ENCODE results near the gene FGF2.

FGF2 gene

DNA sequence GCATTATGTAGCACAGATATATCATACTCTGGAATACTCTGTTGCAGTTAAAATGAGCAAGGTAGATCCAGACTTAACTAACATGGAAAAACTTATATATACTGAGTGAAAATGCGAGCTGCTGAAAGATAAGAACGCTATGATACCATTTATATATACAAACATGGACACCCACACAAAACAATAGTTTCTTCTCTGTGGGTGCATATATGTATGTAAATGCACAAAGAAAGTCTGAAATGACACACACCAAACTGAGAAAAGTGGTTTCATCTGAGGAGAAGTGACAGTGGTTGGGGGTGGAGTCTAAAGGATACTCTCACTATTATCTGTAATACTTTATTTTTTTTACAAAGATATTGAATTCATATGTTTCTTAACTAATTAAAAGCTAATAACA, 12.2 kb upstream of the FGF2 start:
- H3K79me2 ChIP-seq: no peaks in the 10 kb centered on the region

DNA sequence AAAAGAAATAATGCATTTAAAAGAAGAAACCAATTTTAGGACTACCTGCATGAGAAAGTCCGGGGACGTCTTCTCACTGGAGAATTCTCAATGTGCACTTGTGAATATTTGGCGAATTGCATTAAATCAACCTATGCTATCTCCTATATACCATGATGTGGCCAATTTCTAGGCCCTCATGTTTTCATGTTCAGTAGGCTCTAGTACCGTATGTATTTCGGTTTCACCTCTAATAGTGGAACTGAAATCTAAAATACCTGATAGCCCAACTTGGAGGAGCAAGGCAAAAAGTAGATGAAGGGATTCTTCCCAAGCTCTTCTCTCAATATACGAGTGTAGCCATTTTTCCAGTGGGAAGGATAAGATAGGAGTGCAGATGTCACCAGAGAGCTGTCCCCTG, 11.4 kb upstream of the FGF2 start:
- Histone ChIP-seq H3K9ac (no peak overlapping the region), H3K9me3 (ENCODE audit: control insufficient read depth, low read length) (no peaks in the 10 kb centered on the region), H3K79me2 (no peaks in the 10 kb centered on the region), H3K27me3 (ENCODE audit: control insufficient read depth, insufficient read depth, low read length) (no peaks in the 10 kb centered on the region), H2AFZ (no peak overlapping the region), H3K4me1 (no peaks in the 10 kb centered on the region), H3K36me3 (ENCODE audit: control insufficient read depth, insufficient read depth, low read length) (no peaks in the 10 kb centered on the region), H3K4me2 (ENCODE audit: low read length) (no peak overlapping the region), H3K4me3 (ENCODE audit: low read depth, low read length) (no peak overlapping the region), H3K27ac (no peak overlapping the region)
- TF ChIP-seq, protein P1, sequence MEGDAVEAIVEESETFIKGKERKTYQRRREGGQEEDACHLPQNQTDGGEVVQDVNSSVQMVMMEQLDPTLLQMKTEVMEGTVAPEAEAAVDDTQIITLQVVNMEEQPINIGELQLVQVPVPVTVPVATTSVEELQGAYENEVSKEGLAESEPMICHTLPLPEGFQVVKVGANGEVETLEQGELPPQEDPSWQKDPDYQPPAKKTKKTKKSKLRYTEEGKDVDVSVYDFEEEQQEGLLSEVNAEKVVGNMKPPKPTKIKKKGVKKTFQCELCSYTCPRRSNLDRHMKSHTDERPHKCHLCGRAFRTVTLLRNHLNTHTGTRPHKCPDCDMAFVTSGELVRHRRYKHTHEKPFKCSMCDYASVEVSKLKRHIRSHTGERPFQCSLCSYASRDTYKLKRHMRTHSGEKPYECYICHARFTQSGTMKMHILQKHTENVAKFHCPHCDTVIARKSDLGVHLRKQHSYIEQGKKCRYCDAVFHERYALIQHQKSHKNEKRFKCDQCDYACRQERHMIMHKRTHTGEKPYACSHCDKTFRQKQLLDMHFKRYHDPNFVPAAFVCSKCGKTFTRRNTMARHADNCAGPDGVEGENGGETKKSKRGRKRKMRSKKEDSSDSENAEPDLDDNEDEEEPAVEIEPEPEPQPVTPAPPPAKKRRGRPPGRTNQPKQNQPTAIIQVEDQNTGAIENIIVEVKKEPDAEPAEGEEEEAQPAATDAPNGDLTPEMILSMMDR (IDR thresholded peaks at IDR 0.05): no peak

More for the DNA sequence above, 12.2 kb upstream of the FGF2 start:
- no peak overlapping the region for H3K4me2 ChIP-seq (ENCODE audit: low read length)
- no peak overlapping the region for H2AFZ ChIP-seq
- H3K27ac ChIP-seq: no peak overlapping the region
- TF ChIP-seq, protein P1 (IDR thresholded peaks at IDR 0.05): no peak
- no peaks in the 10 kb centered on the region for H3K9me3 ChIP-seq (ENCODE audit: control insufficient read depth, low read length)
- H3K36me3 ChIP-seq (ENCODE audit: control insufficient read depth, insufficient read depth, low read length): no peaks in the 10 kb centered on the region
- H3K9ac ChIP-seq: no peak overlapping the region
- H3K27me3 ChIP-seq (ENCODE audit: control insufficient read depth, insufficient read depth, low read length): no peaks in the 10 kb centered on the region
- H3K4me3 ChIP-seq (ENCODE audit: low read depth, low read length): no peak overlapping the region
- no peaks in the 10 kb centered on the region for H3K4me1 ChIP-seq

DNA sequence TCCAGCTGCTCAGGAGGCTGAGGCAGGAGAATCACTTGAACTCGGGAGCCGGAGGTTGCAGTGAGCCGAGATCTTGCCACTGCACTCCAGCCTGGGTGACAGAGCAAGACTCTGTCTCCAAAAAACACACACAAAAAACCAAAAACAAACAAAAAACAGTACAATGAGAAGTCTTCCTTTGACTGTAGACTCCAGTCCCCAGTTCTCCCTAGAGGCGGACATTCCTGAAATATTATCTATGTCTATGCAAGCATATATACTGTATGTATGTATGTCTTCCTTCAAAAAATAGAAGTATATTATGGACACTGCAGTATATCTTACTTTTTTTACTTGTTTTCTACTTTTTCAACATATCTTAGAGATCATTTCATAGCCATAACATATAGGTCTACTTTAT, 10.2 kb upstream of the FGF2 start:
- Histone ChIP-seq H3K4me3 (ENCODE audit: low read depth, low read length) (no peak overlapping the region), H3K9ac (no peak overlapping the region), H2AFZ (no peak overlapping the region), H3K9me3 (ENCODE audit: control insufficient read depth, low read length) (no peaks in the 10 kb centered on the region), H3K79me2 (no peaks in the 10 kb centered on the region), H3K36me3 (ENCODE audit: control insufficient read depth, insufficient read depth, low read length) (no peaks in the 10 kb centered on the region), H3K4me1 (no peaks in the 10 kb centered on the region), H3K27ac (no peak overlapping the region), H3K4me2 (ENCODE audit: low read length) (no peak overlapping the region), H3K27me3 (ENCODE audit: control insufficient read depth, insufficient read depth, low read length) (no peaks in the 10 kb centered on the region)
- TF ChIP-seq, protein P1 (IDR thresholded peaks at IDR 0.05): no peak

DNA sequence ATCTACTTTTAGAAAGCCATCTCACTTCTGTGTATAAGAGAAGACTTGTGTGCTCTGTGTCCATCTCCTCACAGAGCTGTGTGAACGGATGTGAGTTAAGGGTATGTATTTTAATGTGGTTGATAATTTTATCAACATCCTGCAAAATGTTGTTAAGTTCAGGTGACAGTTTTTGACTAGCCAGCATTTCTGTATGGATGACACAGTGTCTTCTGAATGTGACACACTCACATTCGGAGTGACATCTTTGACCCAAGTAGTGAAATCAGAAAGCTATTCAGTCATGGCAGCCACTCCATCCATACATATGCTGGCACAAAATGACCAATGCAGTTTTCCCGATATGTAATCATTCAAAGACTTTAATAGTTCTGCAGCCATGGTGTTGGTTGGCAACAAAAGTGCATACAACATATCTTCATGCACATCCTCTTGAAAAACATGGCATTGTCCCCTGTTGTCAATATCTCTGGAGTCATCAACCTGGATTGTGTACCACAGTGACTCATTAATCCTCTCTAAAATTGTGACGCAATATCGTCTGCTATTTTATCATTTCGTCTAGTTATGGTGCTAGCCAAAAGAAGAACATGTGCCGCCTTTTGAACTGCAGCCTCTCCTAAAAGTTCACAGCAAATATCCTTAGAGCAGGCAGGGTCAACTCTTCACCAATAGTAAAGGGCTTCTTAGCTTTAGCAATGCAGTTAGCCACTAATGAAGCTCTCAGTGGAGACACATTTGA, 6.8 kb upstream of the FGF2 start:
- TF ChIP-seq, protein P1 (IDR thresholded peaks at IDR 0.05): no peak
- Histone ChIP-seq H3K36me3 (ENCODE audit: control insufficient read depth, insufficient read depth, low read length) (no peaks in the 10 kb centered on the region), H3K27me3 (ENCODE audit: control insufficient read depth, insufficient read depth, low read length) (no peaks in the 10 kb centered on the region), H3K4me3 (ENCODE audit: low read depth, low read length) (no peak overlapping the region), H3K4me2 (ENCODE audit: low read length) (no peak overlapping the region), H3K27ac (no peak overlapping the region), H3K9ac (no peak overlapping the region), H2AFZ (no peak overlapping the region), H3K4me1 (no peaks in the 10 kb centered on the region), H3K9me3 (ENCODE audit: control insufficient read depth, low read length) (no peaks in the 10 kb centered on the region), H3K79me2 (no peaks in the 10 kb centered on the region)

DNA sequence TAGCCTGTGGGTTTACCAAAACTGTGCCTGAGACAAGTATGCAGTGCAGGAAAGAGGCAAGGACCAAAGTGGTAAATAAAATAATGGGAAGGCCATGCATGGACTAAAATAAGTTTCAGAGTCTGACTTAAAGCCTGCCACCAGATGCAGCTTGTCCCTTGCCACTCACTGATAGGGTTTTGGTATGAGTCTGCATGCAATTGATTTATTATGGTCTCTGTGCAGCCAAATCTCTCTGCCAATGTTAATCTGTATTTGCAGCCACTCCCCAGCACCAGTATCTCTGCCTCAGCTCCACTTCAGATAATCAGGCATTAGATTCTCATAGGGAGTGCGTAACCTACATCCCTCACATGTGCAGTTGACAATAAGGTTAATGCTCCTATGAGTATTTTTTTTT, 5.5 kb upstream of the FGF2 start:
- Histone ChIP-seq H3K27me3 (ENCODE audit: control insufficient read depth, insufficient read depth, low read length) (no peaks in the 10 kb centered on the region), H3K79me2 (no peaks in the 10 kb centered on the region), H3K4me1 (no peaks in the 10 kb centered on the region), H3K27ac (no peak overlapping the region), H3K4me3 (ENCODE audit: low read depth, low read length) (no peak overlapping the region), H3K9me3 (ENCODE audit: control insufficient read depth, low read length) (no peaks in the 10 kb centered on the region), H3K4me2 (ENCODE audit: low read length) (no peak overlapping the region), H3K9ac (no peak overlapping the region), H2AFZ (no peak overlapping the region), H3K36me3 (ENCODE audit: control insufficient read depth, insufficient read depth, low read length) (no peaks in the 10 kb centered on the region)
- TF ChIP-seq, protein P1 (IDR thresholded peaks at IDR 0.05): no peak

Measured in parathyroid adenoma (tissue), 2 donors.